GM12878 (cell line): ENCODE data around the gene DDX55. TPM values are rescaled to one million over a fixed set of nuclear protein-coding genes. Genes with fewer than 3 reads are reported as not detected.

ENCODE experiments used
- ATAC-seq: fragments of 200-7000 bp; cut with Tn5 transposase; 3 replicates; pipeline ENCODE4 v1.9.1; 2020; ENCODE audit warnings: mild to moderate bottlenecking, moderate library complexity
- BruUV-seq: library from RNA; stranded (reverse); fragments of 400-500 nt; replicated peaks from 2 replicates; lab custom pipeline; 2021; lab: Mats Ljungman, UMichigan
- CTCF ChIA-PET: fragments of 300-600 bp; sonication (Branson Sonifier 250); formaldehyde crosslinking; extraction: SDS; loops from one replicate; lab custom pipeline; 2021; ENCODE audit warnings: inconsistent platforms; lab: Yijun Ruan, JAX
- POLR2A ChIA-PET: fragments of 350-600 bp; formaldehyde crosslinking; extraction: SDS; loops from one replicate; lab custom pipeline; 2021; ENCODE audit warnings: inconsistent platforms; lab: Charles Lee
- RAD21 ChIA-PET: fragments of 300-600 bp; sonication (Branson Sonifier 250); formaldehyde crosslinking; loops from one replicate; lab custom pipeline; 2023; ENCODE audit warnings: antibody characterized with exemption; ENCODE audit not compliant: unreplicated experiment; lab: Charles Lee
- SMC1A ChIA-PET: fragments of 300-600 bp; sonication (Branson Sonifier 250); formaldehyde crosslinking; loops from one replicate; lab custom pipeline; 2023; ENCODE audit not compliant: unreplicated experiment, uncharacterized antibody; lab: Charles Lee
- DNase-seq: peaks from one replicate; pipeline ENCODE4 v3.0.0-alpha.2; 2011; ENCODE audit warnings: low read depth, low spot score
- FAIRE-seq: peaks from 3 replicates; lab custom pipeline; 2011; peaks lifted over from hg19 to GRCh38; lab: Jason Lieb, UNC
- H2AFZ ChIP-seq: 2 replicates; pipeline ENCODE4 v1.6.0; 2011; ENCODE audit warnings: low read depth, low read length, control low read depth; ENCODE audit not compliant: control insufficient read depth
- H3K27ac ChIP-seq: 2 replicates; pipeline ENCODE4 v1.5.1; 2011; ENCODE audit warnings: control low read depth; ENCODE audit not compliant: control insufficient read depth, insufficient read depth
- H3K27me3 ChIP-seq, 2 experiments: replicated peaks in 1 of 2; 2 replicates each; pipeline versions ENCODE4 v1.6.0 to v1.6.1; 2011; ENCODE audit warnings: low read length in 1 of 2; ENCODE audit not compliant: control insufficient read depth in 2 of 2, insufficient read depth in 2 of 2
- H3K36me3 ChIP-seq, 2 experiments: 2 replicates each; pipeline ENCODE4 v1.5.1; 2011; ENCODE audit warnings: low read length in 1 of 2; ENCODE audit not compliant: control insufficient read depth in 2 of 2, insufficient read depth in 2 of 2
- H3K4me1 ChIP-seq: 2 replicates; pipeline ENCODE4 v1.6.1; 2011; ENCODE audit warnings: mild to moderate bottlenecking, low read length, moderate library complexity, mixed read lengths; ENCODE audit not compliant: control insufficient read depth, insufficient read depth
- H3K4me2 ChIP-seq: 2 replicates; pipeline ENCODE4 v1.6.0; 2011; ENCODE audit warnings: control low read depth; ENCODE audit not compliant: control insufficient read depth, insufficient read depth
- H3K4me3 ChIP-seq: fragments of 200-600 bp; sonication (generic); 2 replicates; pipeline ENCODE4 v1.5.1; 2016
- H3K79me2 ChIP-seq: 2 replicates; pipeline ENCODE4 v1.6.0; 2011; ENCODE audit warnings: low read length; ENCODE audit not compliant: control insufficient read depth, insufficient read depth
- H3K9ac ChIP-seq: 2 replicates; pipeline ENCODE4 v1.8.0; 2011; ENCODE audit warnings: low read length, control low read depth, mixed read lengths; ENCODE audit not compliant: control insufficient read depth, insufficient read depth
- H3K9me3 ChIP-seq: replicated peaks from 3 replicates; pipeline ENCODE4 v1.5.1; 2011; ENCODE audit warnings: mild to moderate bottlenecking, low read length; ENCODE audit not compliant: control insufficient read depth, insufficient read depth
- H4K20me1 ChIP-seq: 2 replicates; pipeline ENCODE4 v1.6.0; 2011; ENCODE audit not compliant: control insufficient read depth, insufficient read depth
- CBX3 ChIP-seq: fragments of 200-600 bp; sonication (generic); IDR thresholded peaks from 2 replicates; pipeline ENCODE4 v1.6.1; 2016; ENCODE audit warnings: low read depth, borderline replicate concordance
- CHD1 ChIP-seq: IDR thresholded peaks from 2 replicates; pipeline ENCODE4 v1.6.1; 2012; ENCODE audit warnings: low read depth, low read length, improper control_type of control experiment
- CHD4 ChIP-seq: fragments of 200-600 bp; sonication (generic); IDR thresholded peaks from 2 replicates; pipeline ENCODE4 v1.6.1; 2016; ENCODE audit warnings: mild to moderate bottlenecking
- FOS ChIP-seq: IDR thresholded peaks from 3 replicates; pipeline ENCODE4 v1.6.1; 2011; ENCODE audit warnings: borderline replicate concordance; ENCODE audit not compliant: insufficient read length; ENCODE audit errors: extremely low read depth
- MTA2 ChIP-seq: fragments of 450-650 bp; IDR thresholded peaks from 2 replicates; pipeline ENCODE4 v1.6.1; 2016; ENCODE audit warnings: low read depth, mild to moderate bottlenecking, moderate library complexity
- MYB ChIP-seq: fragments of 150-350 bp; IDR thresholded peaks from 2 replicates; pipeline ENCODE4 v1.6.1; 2014; ENCODE audit warnings: mild to moderate bottlenecking, low read depth, low read length, borderline replicate concordance
- RCOR1 ChIP-seq: conservative IDR thresholded peaks from 2 replicates; pipeline ENCODE4 v1.6.1; 2012; ENCODE audit warnings: low read depth, low read length, improper control_type of control experiment
- WRNIP1 ChIP-seq: IDR thresholded peaks from 2 replicates; pipeline ENCODE4 v1.6.1; 2011; ENCODE audit warnings: low read depth, low read length, improper control_type of control experiment, borderline replicate concordance
- ZBTB11 ChIP-seq: fragments of 450-650 bp; formaldehyde crosslinking; IDR thresholded peaks from 2 replicates; pipeline ENCODE4 v1.5.0; 2022; ENCODE audit warnings: mild to moderate bottlenecking, missing genetic modification characterization
- ZNF207 ChIP-seq: fragments of 450-650 bp; IDR thresholded peaks from 2 replicates; pipeline ENCODE4 v1.6.1; 2014; ENCODE audit warnings: antibody characterized with exemption, mild to moderate bottlenecking, borderline replicate concordance
- ZNF592 ChIP-seq: fragments of 450-650 bp; IDR thresholded peaks from 2 replicates; pipeline ENCODE4 v1.6.1; 2017; ENCODE audit warnings: mild to moderate bottlenecking, moderate library complexity
- WGBS: methylation state at CpG from one replicate; pipeline ENCODE4 v1.1.6; 2016; ENCODE audit warnings: low lambda C conversion rate; ENCODE audit not compliant: insufficient replicate concordance, insufficient coverage; ENCODE audit errors: missing lambda C conversion rate; 5-methylcytosine and 5-hydroxymethylcytosine counted together
- in situ Hi-C: fragments of 300-500 bp; cut with MboI; formaldehyde crosslinking; loops from 9 replicates; pipeline ENCODE4 v1.14.3; 2018; ENCODE audit warnings: mixed read lengths
- intact Hi-C: fragments of 100-400 bp; cut with micrococcal nuclease; formaldehyde crosslinking; loops from one replicate; pipeline ENCODE4 v1.14.2; 2022; ENCODE audit not compliant: unreplicated experiment
- polyA plus RNA-seq, 11 experiments: library from polyadenylated mRNA; depleted of rRNA in 4 of 11; unstranded in 6 of 11; stranded (reverse) in 5 of 11; fragments of >200 nt; fragmentation: Nextera tagmentation in 4 of 11; fragmentation: Illumina TruSeq in 1 of 11; extraction: Ambion mirVana in 4 of 11; extraction: Trizol in 1 of 11; gene quantifications; 1 replicate in 1 of 11; 2 replicates in 10 of 11; pipeline versions ENCODE4 v1.2.1 to v1.2.3, GENCODE V29; 2011 to 2016; ENCODE audit warnings: inconsistent platforms in 2 of 11, missing spikeins in 2 of 11, low read depth in 1 of 11
- total RNA-seq, 4 experiments: library from RNA; depleted of rRNA in 3 of 4; stranded (reverse); fragments of >200 nt in 3 of 4; fragmentation: Illumina TruSeq in 1 of 4; extraction: Trizol in 1 of 4; gene quantifications; 2 replicates each; pipeline versions ENCODE4 v1.2.1 to v1.2.3, GENCODE V29; 2013 to 2021
- TF ChIP-seq, protein P1 (sequence below): IDR thresholded peaks from 2 replicates; pipeline ENCODE4 v1.6.1; 2012; ENCODE audit warnings: low read depth, low read length, improper control_type of control experiment
- TF ChIP-seq, protein P2 (sequence below): IDR thresholded peaks from 2 replicates; pipeline ENCODE4 v1.6.1; 2012; ENCODE audit warnings: low read length, inconsistent platforms

Gene DDX55
- total and polyA plus RNA-seq, 10 of the 15 experiments (the other 5 are each of a cell fraction or from before 2014, with no cell fraction given): 4.5 to 42.4 (median 33.4) TPM

DNA sequence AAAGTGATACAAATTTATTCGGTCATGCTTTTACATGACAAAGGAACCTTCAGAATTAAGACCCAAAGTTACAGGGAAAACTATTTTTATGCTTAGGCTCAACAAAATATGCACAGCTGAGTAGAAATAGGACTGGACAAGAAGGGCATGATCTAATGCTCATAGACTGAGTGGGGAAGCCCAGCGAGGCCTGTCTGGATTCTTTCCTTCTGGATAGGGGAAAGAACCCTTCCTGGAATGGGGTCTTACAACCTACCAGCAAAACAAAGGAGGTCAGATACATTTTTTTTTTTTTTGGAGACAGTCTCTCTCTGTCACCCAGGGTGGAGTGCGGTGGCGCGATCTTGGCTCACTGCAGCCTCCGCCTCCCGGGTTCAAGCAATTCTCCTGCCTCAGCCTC lies 2.2 kb upstream of the DDX55 start:
- Histone ChIP-seq H3K27ac (no peak overlapping the region), H3K9ac (no peak overlapping the region), H3K9me3 (no peaks in the 10 kb centered on the region), H3K36me3 (peaks cover 2 to 16% of the 10 kb centered on the region in 2 experiments), H3K27me3 (no peaks in the 10 kb centered on the region), H3K4me1 (peaks cover 4% of the 10 kb centered on the region; the same call in 1 of the 2 replicates), H2AFZ (no peak overlapping the region), H3K4me2 (no peak overlapping the region), H3K79me2 (peaks cover 37% of the 10 kb centered on the region), H4K20me1 (no peaks in the 10 kb centered on the region), H3K4me3 (no peak overlapping the region)
- no peak for ATAC-seq
- 98% methylated on average over 2 of the region's 7 CpGs for WGBS
- in situ Hi-C loops (no loop called here), intact Hi-C loops (no loop called here)
- BruUV-seq: no TSS peak
- ChIA-PET CTCF (no interaction called here), POLR2A (no interaction called here), RAD21 (no interaction called here), SMC1A (interaction anchor here (0.8 kb wide), 1 partner anchor 20 kb away, joined by 3 read pairs; no protein-coding TSS in a partner anchor)
- TF ChIP-seq CHD1 (no peak), ZNF207 (no peak), FOS (no peak), MTA2 (no peak), MYB (no peak), ZNF592 (no peak), RCOR1 (no peak), CHD4 (no peak), CBX3 (no peak), WRNIP1 (no peak), ZBTB11 (CRISPR knock-in tag) (no peak)
- TF ChIP-seq, protein P1, sequence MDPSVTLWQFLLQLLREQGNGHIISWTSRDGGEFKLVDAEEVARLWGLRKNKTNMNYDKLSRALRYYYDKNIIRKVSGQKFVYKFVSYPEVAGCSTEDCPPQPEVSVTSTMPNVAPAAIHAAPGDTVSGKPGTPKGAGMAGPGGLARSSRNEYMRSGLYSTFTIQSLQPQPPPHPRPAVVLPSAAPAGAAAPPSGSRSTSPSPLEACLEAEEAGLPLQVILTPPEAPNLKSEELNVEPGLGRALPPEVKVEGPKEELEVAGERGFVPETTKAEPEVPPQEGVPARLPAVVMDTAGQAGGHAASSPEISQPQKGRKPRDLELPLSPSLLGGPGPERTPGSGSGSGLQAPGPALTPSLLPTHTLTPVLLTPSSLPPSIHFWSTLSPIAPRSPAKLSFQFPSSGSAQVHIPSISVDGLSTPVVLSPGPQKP: no peak
- TF ChIP-seq, protein P2, sequence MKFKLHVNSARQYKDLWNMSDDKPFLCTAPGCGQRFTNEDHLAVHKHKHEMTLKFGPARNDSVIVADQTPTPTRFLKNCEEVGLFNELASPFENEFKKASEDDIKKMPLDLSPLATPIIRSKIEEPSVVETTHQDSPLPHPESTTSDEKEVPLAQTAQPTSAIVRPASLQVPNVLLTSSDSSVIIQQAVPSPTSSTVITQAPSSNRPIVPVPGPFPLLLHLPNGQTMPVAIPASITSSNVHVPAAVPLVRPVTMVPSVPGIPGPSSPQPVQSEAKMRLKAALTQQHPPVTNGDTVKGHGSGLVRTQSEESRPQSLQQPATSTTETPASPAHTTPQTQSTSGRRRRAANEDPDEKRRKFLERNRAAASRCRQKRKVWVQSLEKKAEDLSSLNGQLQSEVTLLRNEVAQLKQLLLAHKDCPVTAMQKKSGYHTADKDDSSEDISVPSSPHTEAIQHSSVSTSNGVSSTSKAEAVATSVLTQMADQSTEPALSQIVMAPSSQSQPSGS: no peak
- DNase-seq: no peak
- no peak for FAIRE-seq
